ENCODE measurements around the gene IGSF21. TPM values are rescaled to one million over a fixed set of nuclear protein-coding genes. Genes with fewer than 3 reads are reported as not detected.

IGSF21 gene
- total and polyA plus RNA-seq, 2 donors (not counting 1 experiment from before 2014, with no cell fraction given): not detected

- Histone ChIP-seq H3K27ac (ENCODE audit: low read length in 2 of 2) (no peak overlapping the region), H3K79me2 (ENCODE audit: control insufficient read depth, insufficient read depth, low read length) (no peaks in the 10 kb centered on the region), H3K9ac (ENCODE audit: low read length) (no peak overlapping the region), H2AFZ (ENCODE audit: insufficient read depth, low read depth, low read length, poor library complexity, severe bottlenecking) (no peak overlapping the region), H3K4me1 (ENCODE audit: control insufficient read depth in 2 of 2, insufficient read depth in 2 of 2, low read length in 2 of 2) (no peaks in the 10 kb centered on the region), H3K9me3 (ENCODE audit: control extremely low read depth in 1 of 3, control insufficient read depth in 2 of 3, insufficient read depth in 1 of 3, low read length in 2 of 3) (no peaks in the 10 kb centered on the region), H3K27me3 (replicated peaks in 1 of 4; ENCODE audit: control extremely low read depth in 1 of 4, control insufficient read depth in 3 of 4, insufficient read depth in 4 of 4, low read length in 3 of 4) (no peaks in the 10 kb centered on the region), H4K20me1 (ENCODE audit: control insufficient read depth, insufficient read depth, low read length, poor library complexity, severe bottlenecking) (no peaks in the 10 kb centered on the region), H3K4me2 (replicated peaks; ENCODE audit: low read depth, low read length, poor library complexity, severe bottlenecking) (no peak overlapping the region), H3K4me3 (ENCODE audit: control extremely low read depth in 1 of 5, extremely low read depth in 1 of 5, insufficient read depth in 1 of 5, low read depth in 2 of 5, low read length in 4 of 5) (no peak overlapping the region), H3K36me3 (replicated peaks in 1 of 2; ENCODE audit: control extremely low read depth in 1 of 2, control insufficient read depth in 1 of 2, extremely low read depth in 1 of 2, insufficient read depth in 2 of 2, low read length in 1 of 2) (no peaks in the 10 kb centered on the region)
- ChIA-PET CTCF (no interaction called here), POLR2A (no interaction called here)
- no peak for TF ChIP-seq EZH2 (IDR thresholded peaks at IDR 0.05; ENCODE audit: borderline replicate concordance, insufficient read depth, low read depth, low read length, poor library complexity, severe bottlenecking)
- no peak for TF ChIP-seq CTCF (IDR thresholded peaks at IDR 0.05)
- Mint-ChIP-seq H3K27ac (no peak overlapping the region), H3K4me3 (no peak overlapping the region), H3K9me3 (ENCODE audit: insufficient read depth) (no peaks in the 10 kb centered on the region), H3K4me1 (no peaks in the 10 kb centered on the region), H3K27me3 (no peaks in the 10 kb centered on the region)
- WGBS (ENCODE audit: insufficient coverage): 67% methylated on average over 2 of the region's 2 CpGs
- DNase-seq (no peak), ATAC-seq (ENCODE audit: low read depth) (no peak)
- intact Hi-C loops (cut with micrococcal nuclease): no loop called here
These were observed 233.2 kb downstream of the IGSF21 start for GRCh38 chr1:18340787-18341186.

GRCh38 chr1:18341291-18342069 lies 233.9 kb downstream of the IGSF21 start:
- POLR2A ChIA-PET: no interaction called here
- H3K4me1 Mint-ChIP-seq: no peaks in the 10 kb centered on the region
- Histone ChIP-seq H3K4me2 (replicated peaks; ENCODE audit: low read depth, low read length, poor library complexity, severe bottlenecking) (no peak overlapping the region), H3K4me3 (ENCODE audit: control extremely low read depth in 1 of 5, extremely low read depth in 1 of 5, insufficient read depth in 1 of 5, low read depth in 2 of 5, low read length in 4 of 5) (no peak overlapping the region), H3K4me1 (ENCODE audit: control insufficient read depth in 2 of 2, insufficient read depth in 2 of 2, low read length in 2 of 2) (no peaks in the 10 kb centered on the region), H3K79me2 (ENCODE audit: control insufficient read depth, insufficient read depth, low read length) (no peaks in the 10 kb centered on the region), H2AFZ (ENCODE audit: insufficient read depth, low read depth, low read length, poor library complexity, severe bottlenecking) (no peak overlapping the region), H3K27ac (ENCODE audit: low read length in 2 of 2) (no peak overlapping the region), H4K20me1 (ENCODE audit: control insufficient read depth, insufficient read depth, low read length, poor library complexity, severe bottlenecking) (no peaks in the 10 kb centered on the region), H3K9me3 (ENCODE audit: control extremely low read depth in 1 of 3, control insufficient read depth in 2 of 3, insufficient read depth in 1 of 3, low read length in 2 of 3) (no peaks in the 10 kb centered on the region), H3K27me3 (replicated peaks in 1 of 4; ENCODE audit: control extremely low read depth in 1 of 4, control insufficient read depth in 3 of 4, insufficient read depth in 4 of 4, low read length in 3 of 4) (no peaks in the 10 kb centered on the region), H3K9ac (ENCODE audit: low read length) (no peak overlapping the region), H3K36me3 (replicated peaks in 1 of 2; ENCODE audit: control extremely low read depth in 1 of 2, control insufficient read depth in 1 of 2, extremely low read depth in 1 of 2, insufficient read depth in 2 of 2, low read length in 1 of 2) (no peaks in the 10 kb centered on the region)
- intact Hi-C loops (cut with micrococcal nuclease): no loop called here
- TF ChIP-seq CTCF (IDR thresholded peaks at IDR 0.05) (no peak), EZH2 (IDR thresholded peaks at IDR 0.05; ENCODE audit: borderline replicate concordance, insufficient read depth, low read depth, low read length, poor library complexity, severe bottlenecking) (no peak)
- H3K27ac Mint-ChIP-seq: no peak overlapping the region
- no peaks in the 10 kb centered on the region for H3K9me3 Mint-ChIP-seq (ENCODE audit: insufficient read depth)
- WGBS (ENCODE audit: insufficient coverage): 75% methylated on average over 2 of the region's 5 CpGs
- no peak overlapping the region for H3K4me3 Mint-ChIP-seq
- H3K27me3 Mint-ChIP-seq: peaks cover 4% of the 10 kb centered on the region
- ATAC-seq (ENCODE audit: low read depth) (no peak), DNase-seq (no peak)
- CTCF ChIA-PET: no interaction called here
